Activated CD4-positive, alpha-beta memory T cell treated with anti-CD3 and anti-CD28 coated beads, Interleukin-2, amount 10 ng/mL, durations not matched to agents 7 days and 5 days (primary cell): ENCODE results near the gene VRK2. TPM values are rescaled to one million over a fixed set of nuclear protein-coding genes. Genes with fewer than 3 reads are reported as not detected.

ENCODE experiments used
- CTCF ChIA-PET: fragments of 350-600 bp; sonication (Branson Sonifier 250); formaldehyde crosslinking; loops from one replicate; lab custom pipeline; 2021; ENCODE audit warnings: antibody characterized with exemption, inconsistent platforms; lab: Charles Lee
- POLR2A ChIA-PET: fragments of 350-600 bp; sonication (Branson Sonifier 250); formaldehyde crosslinking; loops from one replicate; lab custom pipeline; 2021; ENCODE audit warnings: antibody characterized with exemption; lab: Charles Lee
- DNase-seq: peaks from one replicate; pipeline ENCODE4 v3.0.0-alpha.2; 2020
- H3K27ac Mint-ChIP-seq: one replicate; pipeline ENCODE4 v1.8.0; 2021; ENCODE audit warnings: mild to moderate bottlenecking, mixed read lengths
- H3K27me3 Mint-ChIP-seq: one replicate; pipeline ENCODE4 v1.8.0; 2021; ENCODE audit warnings: mixed read lengths
- H3K36me3 Mint-ChIP-seq: one replicate; pipeline ENCODE4 v1.8.0; 2021; ENCODE audit warnings: low read depth, mixed read lengths
- H3K4me1 Mint-ChIP-seq: one replicate; pipeline ENCODE4 v1.8.0; 2021; ENCODE audit warnings: mixed read lengths
- H3K4me3 Mint-ChIP-seq: one replicate; pipeline ENCODE4 v1.8.0; 2021; ENCODE audit warnings: mild to moderate bottlenecking, mixed read lengths
- H3K9me3 Mint-ChIP-seq: one replicate; pipeline ENCODE4 v1.8.0; 2021; ENCODE audit warnings: mixed read lengths
- total RNA-seq, 2 experiments: library from RNA; stranded (reverse); gene quantifications; one replicate each; pipeline ENCODE4 v1.2.3, GENCODE V29; 2021

The VRK2 gene
- 10 to 100 TPM; 24.5 to 26.6 TPM for total RNA-seq

DNA sequence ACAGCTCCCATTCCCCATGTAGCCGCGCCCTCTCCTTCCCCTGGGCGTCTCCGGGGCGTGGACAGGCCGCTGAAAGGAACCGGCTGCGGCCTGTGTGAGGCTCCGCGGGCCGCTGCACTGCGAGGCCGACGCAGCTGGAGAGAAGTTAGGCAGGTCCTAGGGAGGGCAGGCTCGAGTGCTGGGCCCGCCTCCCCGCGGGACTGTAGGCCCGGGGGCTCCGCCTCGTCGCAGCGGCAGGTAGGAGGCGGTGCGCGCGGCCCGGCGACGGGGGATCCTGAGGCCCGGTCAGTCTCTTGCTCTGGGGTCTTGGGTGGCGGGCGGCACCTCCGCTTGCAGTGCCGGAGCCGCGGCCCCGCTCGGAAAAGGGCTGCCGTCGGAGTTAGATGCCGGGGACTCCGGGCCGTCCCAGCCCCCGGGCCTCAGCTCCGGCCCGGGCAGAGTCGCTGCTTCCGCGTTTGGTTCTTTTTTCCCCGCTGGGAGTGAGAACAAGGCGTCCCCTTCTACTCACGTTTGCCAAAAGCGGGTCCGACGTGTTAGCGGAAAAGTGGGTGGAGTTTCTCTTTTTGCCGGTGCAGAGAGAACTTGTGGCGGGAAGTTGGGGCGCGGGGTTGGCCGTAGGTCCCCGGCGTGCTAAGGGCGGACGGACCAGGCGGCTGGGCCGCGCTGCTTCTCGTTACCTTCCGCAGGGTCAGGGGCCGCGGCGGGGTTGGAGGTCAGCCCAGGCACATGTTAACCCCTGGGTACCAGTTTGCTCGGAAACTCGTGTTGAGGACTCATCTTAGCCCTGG lies at the start of gene VRK2:
VRK2 (plus strand) TSS at position 222 of the 788 bp plus-strand sequence. CDS start 2,026 bp downstream, outside the sequence.
- H3K4me3 Mint-ChIP-seq = peak within 1 kb of the TSS; percentile 89
- peak; percentile 89 for DNase-seq
- H3K9me3 Mint-ChIP-seq = no peaks in the 10 kb centered on the region
- ChIA-PET POLR2A (interaction anchor here (0.8 to 2.6 kb wide), 18 partner anchors 8 to 409 kb away, joined by 3 to 13 read pairs (median 5); partner anchors contain the start of gene FANCL), CTCF (interaction anchor here (0.7 to 1.2 kb wide), 5 partner anchors 8 to 138 kb away, joined by 3 to 4 read pairs (median 3); no protein-coding TSS in a partner anchor)
- peaks cover 26% of the 10 kb centered on the region for H3K36me3 Mint-ChIP-seq
- H3K27me3 Mint-ChIP-seq = no peaks in the 10 kb centered on the region
- peak within 1 kb of the TSS; percentile 97 for H3K27ac Mint-ChIP-seq
- peaks cover 40% of the 10 kb centered on the region for H3K4me1 Mint-ChIP-seq

DNA sequence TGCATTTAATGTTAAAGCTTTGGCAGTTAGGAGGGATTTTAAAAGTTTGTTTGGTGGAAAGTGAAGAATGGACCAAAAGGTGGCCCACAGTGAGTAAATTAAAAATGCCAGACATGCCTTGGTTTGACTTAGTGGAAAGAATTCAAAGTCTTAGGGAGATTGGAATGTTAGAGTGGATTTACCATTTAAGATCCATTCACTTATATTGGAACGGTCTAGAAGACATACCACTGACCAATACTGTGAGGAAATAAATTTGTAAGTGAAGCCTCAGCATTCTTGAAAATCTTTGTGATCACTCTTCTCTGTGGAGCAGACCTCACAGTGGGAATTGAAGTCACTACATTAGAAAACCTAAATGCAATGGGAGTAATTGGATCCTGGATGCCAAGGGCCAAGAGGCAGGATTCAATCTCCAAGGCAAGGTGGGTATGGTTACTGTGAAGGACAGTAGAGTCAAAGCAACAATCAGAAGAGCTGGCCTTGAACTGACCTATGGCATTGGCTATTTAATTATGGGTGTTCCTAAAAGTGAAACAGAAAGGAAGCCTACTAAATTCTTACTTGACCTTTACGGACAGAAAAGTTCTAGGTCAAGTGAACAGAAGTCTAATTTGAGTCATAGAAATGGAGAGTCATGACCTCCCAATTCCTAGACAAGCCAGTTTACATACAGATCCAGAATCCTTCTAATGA lies 40.2 kb upstream of the VRK2 start:
- H3K4me1 Mint-ChIP-seq = peaks cover 2% of the 10 kb centered on the region

DNA sequence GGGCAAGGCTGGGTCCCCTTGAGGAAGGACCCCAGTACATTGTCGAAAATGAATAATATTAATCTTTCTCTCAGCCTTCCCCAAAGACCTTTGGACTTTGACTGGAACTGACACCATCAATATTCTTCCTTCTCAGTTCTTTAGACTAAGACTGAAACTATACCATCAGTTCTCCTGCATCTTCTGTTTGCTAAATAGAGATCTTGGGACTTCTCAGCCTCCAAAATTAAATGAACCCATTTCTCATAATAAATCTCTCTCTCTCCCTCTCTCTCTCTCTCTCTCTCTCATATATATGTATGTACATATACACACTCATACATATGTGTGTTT lies 39.7 kb upstream of the VRK2 start:
- ChIA-PET POLR2A (no interaction called here), CTCF (no interaction called here)
- Mint-ChIP-seq H3K4me3 (no peak overlapping the region), H3K27ac (no peak overlapping the region), H3K36me3 (no peaks in the 10 kb centered on the region), H3K27me3 (no peaks in the 10 kb centered on the region), H3K9me3 (no peaks in the 10 kb centered on the region), H3K4me1 (peaks cover 2% of the 10 kb centered on the region)
- DNase-seq = no peak

More for the DNA sequence above, 40.2 kb upstream of the VRK2 start:
- POLR2A ChIA-PET = no interaction called here
- Mint-ChIP-seq H3K27me3 (no peaks in the 10 kb centered on the region), H3K36me3 (no peaks in the 10 kb centered on the region), H3K27ac (no peak overlapping the region), H3K4me3 (no peak overlapping the region), H3K9me3 (no peaks in the 10 kb centered on the region)
- DNase-seq = no peak
- CTCF ChIA-PET = no interaction called here

DNA sequence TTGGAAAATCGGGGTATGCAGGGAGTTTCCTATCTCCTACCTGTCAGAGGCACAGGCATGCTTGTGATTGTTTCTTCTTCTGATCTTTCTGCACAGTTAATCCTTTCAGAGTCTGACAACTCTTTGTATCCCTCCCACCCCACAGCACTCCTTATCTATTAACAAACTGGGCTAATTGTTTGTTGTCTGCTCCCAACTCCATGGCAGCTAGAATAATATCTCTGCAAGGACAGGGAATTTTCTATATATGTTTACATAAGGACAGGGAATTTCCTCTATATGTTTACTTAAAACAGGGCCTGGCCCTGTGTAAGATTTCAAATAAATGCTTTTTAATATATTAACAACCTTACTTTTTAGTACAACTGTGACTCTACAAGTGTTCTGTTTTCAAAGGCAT lies 36.0 kb upstream of the VRK2 start:
- Mint-ChIP-seq H3K4me1 (peaks cover 2% of the 10 kb centered on the region), H3K9me3 (peaks cover 3% of the 10 kb centered on the region), H3K27me3 (no peaks in the 10 kb centered on the region), H3K4me3 (no peak overlapping the region), H3K27ac (no peak overlapping the region), H3K36me3 (no peaks in the 10 kb centered on the region)
- CTCF ChIA-PET = no interaction called here
- POLR2A ChIA-PET = no interaction called here
- DNase-seq = no peak

DNA sequence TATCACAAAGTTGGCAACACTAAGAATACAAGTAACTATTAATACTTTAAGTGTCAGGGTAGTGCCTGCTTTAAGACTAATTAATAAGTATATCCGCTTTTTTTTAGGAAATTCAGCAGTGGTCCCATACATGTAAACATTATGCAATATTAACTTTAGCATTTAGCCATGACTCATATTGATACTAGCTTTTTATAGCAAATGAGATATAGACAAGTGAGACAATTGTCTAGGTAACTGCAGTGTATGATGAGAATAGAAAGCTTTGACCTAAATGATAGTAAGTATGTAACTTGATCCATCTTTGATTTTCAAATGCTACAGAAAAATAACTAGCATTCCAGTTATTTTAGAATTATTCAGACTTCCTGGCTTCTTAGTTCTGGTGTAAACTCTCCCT lies 27.4 kb upstream of the VRK2 start:
- DNase-seq = no peak
- Mint-ChIP-seq H3K27ac (no peak overlapping the region), H3K27me3 (no peaks in the 10 kb centered on the region), H3K4me1 (peaks cover 9% of the 10 kb centered on the region), H3K36me3 (peaks cover 2% of the 10 kb centered on the region), H3K9me3 (no peaks in the 10 kb centered on the region), H3K4me3 (no peak overlapping the region)
- CTCF ChIA-PET = no interaction called here
- POLR2A ChIA-PET = interaction anchor here (1.2 kb wide), 1 partner anchor 27 kb away, joined by 4 read pairs; the partner anchor contains the start of gene VRK2

DNA sequence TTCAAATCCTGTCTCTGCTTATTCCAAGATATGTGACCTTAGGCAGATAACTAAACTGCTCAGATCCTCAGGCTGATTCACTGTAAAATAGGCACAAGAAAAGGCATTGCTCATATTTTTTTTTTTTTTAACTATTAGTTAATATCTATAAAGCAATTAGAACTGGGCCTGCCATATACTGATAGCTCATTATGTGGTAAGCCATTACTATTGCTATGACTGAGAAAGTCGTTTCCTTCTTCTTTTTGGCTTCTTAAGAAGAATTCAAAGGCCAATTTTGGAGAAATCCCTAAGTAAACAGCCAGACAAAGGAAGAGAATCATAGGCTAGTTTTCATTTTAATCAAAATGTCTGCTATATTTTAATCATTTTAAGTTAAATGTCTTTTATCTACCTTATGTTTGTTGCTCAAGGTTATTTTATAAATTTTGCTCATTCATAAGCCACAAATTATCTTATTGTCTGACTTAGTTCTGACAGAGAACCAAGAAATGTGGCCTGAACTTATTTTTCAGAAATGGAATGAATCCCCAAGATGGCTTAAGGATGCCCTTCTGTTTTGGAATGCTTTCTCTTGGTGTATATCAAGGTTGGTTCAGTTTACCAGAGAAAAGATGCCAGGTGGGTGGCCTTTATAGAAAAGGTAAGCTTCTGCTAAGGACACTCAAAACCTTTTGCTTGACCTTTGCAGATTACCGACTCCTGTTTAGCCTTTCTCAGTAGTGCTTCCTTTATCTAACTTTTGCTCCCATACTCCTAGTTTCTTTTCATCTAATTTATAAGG lies 21.3 kb upstream of the VRK2 start:
- Mint-ChIP-seq H3K4me1 (peaks cover 9% of the 10 kb centered on the region), H3K27me3 (no peaks in the 10 kb centered on the region), H3K4me3 (no peak overlapping the region), H3K9me3 (no peaks in the 10 kb centered on the region), H3K27ac (no peak overlapping the region), H3K36me3 (no peaks in the 10 kb centered on the region)
- CTCF ChIA-PET = no interaction called here
- POLR2A ChIA-PET = interaction anchor here (2.1 kb wide), 1 partner anchor 21 kb away, joined by 12 read pairs; the partner anchor contains the start of gene VRK2
- no peak for DNase-seq

DNA sequence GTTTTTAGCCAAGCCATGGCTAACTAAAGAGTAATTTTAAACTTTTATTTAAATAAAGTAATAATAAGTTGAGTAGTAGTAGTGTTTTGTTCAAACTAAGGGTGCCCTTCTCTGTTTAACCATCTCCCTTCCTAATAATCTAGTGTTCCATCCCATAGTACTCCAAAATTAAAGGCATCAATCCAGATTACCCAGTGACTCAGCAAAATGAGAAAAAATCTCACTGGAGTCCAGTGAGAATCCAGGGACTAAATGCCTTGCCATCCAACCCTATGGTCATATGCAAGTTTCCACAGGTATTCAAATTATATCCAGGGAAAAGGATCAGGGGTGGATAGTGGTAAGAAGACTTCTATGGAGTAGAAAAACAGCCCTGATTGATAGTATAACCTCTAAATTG lies 19.6 kb upstream of the VRK2 start:
- H3K36me3 Mint-ChIP-seq = no peaks in the 10 kb centered on the region
- H3K4me3 Mint-ChIP-seq = no peak overlapping the region

DNA sequence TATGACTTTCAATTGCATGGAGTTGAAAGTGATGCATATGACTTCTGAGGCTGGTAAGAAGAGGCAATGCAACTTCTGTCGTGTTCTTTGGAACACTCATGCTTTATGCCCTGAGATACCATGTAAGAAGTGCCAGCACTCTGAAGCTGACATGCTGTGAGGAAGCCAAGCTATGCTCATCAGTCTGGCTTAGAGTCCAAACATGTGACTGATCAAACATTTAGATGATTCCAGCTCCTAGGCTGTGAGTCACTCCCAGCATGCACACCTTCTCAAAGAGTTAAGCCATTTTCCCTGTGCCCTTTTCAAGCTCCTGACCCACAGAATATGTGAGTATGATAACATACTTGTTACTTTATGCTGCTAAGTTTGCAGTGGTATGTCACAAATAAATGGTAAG lies 15.8 kb upstream of the VRK2 start:
- Mint-ChIP-seq H3K27ac (no peak overlapping the region), H3K4me3 (no peak overlapping the region), H3K27me3 (no peaks in the 10 kb centered on the region), H3K36me3 (no peaks in the 10 kb centered on the region), H3K4me1 (no peaks in the 10 kb centered on the region), H3K9me3 (no peaks in the 10 kb centered on the region)
- ChIA-PET POLR2A (no interaction called here), CTCF (no interaction called here)
- no peak for DNase-seq

More for the DNA sequence above, 19.6 kb upstream of the VRK2 start:
- Mint-ChIP-seq H3K27me3 (no peaks in the 10 kb centered on the region), H3K4me1 (peaks cover 9% of the 10 kb centered on the region), H3K9me3 (no peaks in the 10 kb centered on the region), H3K27ac (no peak overlapping the region)
- ChIA-PET POLR2A (no interaction called here), CTCF (no interaction called here)
- DNase-seq = no peak

DNA sequence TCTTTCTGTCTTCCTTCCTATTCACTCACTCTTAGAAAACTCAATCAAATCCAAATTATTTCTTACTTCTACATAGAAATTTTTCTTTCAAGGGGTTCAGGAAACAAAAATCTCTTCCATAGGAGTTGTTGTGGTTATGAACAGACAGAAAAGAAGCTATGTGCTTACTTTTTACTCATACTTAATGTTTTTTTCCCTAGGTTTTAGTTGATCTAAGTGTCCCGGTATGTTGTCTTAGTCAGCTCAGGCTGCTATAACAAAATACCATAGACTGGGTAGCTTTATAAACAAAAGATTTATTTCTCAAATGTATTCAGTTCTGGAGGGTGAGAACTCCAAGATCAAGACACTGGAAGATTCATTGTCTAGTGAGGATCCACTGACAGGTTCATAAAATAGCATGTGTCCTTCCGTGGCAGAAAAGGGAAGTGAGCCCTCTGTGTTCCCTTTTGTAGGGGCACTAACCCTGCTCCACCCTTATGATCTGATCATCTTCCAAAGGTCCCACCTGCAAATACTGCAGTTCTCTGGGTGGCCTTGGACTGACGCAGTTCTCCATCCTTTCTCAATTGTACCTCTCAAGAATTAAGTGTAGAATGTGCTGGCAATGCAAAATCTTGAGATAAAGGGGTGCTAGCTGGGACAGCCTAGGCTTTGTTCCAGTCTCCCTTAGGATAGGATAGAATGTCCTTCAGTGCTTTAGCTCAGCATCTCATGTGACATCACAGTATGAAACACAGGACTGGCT lies 14.4 kb upstream of the VRK2 start:
- no peak overlapping the region for H3K27ac Mint-ChIP-seq
- CTCF ChIA-PET = no interaction called here
- no peaks in the 10 kb centered on the region for H3K9me3 Mint-ChIP-seq
- H3K36me3 Mint-ChIP-seq = no peaks in the 10 kb centered on the region
- no peaks in the 10 kb centered on the region for H3K27me3 Mint-ChIP-seq
- no peak for DNase-seq
- no peaks in the 10 kb centered on the region for H3K4me1 Mint-ChIP-seq
- POLR2A ChIA-PET = interaction anchor here (1.1 kb wide), 1 partner anchor 14 kb away, joined by 3 read pairs; no protein-coding TSS in a partner anchor
- no peak overlapping the region for H3K4me3 Mint-ChIP-seq

DNA sequence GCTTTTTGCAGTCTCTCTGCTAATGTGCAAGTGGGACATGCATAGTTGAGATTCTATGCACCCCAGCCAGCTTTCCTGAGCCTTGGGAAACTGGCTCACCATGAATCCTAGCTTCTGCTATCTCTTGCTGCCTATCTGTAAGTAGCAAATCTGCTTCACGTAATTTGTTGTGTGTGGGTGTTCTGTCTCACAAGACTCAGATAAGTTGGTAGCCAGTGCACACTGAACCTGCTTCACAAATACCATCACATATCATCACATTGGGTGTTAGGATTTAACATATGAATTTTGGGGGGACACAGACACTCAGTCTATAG lies 13.9 kb upstream of the VRK2 start:
- Mint-ChIP-seq H3K9me3 (no peaks in the 10 kb centered on the region), H3K36me3 (no peaks in the 10 kb centered on the region), H3K27me3 (no peaks in the 10 kb centered on the region), H3K27ac (no peak overlapping the region), H3K4me3 (no peak overlapping the region), H3K4me1 (no peaks in the 10 kb centered on the region)
- no peak for DNase-seq
- CTCF ChIA-PET = no interaction called here
- POLR2A ChIA-PET = interaction anchor here (1.9 kb wide), 1 partner anchor 14 kb away, joined by 6 read pairs; the partner anchor contains the start of gene VRK2

DNA sequence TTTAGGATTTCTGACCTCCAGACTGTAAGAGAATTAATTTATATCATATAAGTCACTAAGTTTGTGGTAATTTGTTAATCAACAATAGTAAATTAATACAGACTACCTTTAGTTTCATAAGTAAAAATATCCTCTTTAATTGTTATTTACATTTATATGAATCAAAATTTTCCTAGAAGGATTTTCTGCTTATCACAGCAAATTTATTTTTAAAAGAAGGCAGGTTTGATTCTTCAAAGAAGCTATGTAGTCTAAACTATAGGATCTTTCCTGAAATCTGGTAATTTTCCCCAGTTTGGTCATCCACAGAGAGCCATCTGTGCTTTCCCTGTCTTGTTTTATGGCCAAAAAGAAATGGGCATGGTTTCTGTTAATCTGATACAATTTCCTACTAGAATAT lies 13.1 kb upstream of the VRK2 start:
- no peaks in the 10 kb centered on the region for H3K36me3 Mint-ChIP-seq
- H3K4me3 Mint-ChIP-seq = no peak overlapping the region
- CTCF ChIA-PET = no interaction called here
- H3K27me3 Mint-ChIP-seq = no peaks in the 10 kb centered on the region
- H3K4me1 Mint-ChIP-seq = no peaks in the 10 kb centered on the region
- no peak overlapping the region for H3K27ac Mint-ChIP-seq
- no peak for DNase-seq
- H3K9me3 Mint-ChIP-seq = peaks cover 2% of the 10 kb centered on the region
- POLR2A ChIA-PET = interaction anchor here (1.9 kb wide), 1 partner anchor 13 kb away, joined by 6 read pairs; the partner anchor contains the start of gene VRK2

DNA sequence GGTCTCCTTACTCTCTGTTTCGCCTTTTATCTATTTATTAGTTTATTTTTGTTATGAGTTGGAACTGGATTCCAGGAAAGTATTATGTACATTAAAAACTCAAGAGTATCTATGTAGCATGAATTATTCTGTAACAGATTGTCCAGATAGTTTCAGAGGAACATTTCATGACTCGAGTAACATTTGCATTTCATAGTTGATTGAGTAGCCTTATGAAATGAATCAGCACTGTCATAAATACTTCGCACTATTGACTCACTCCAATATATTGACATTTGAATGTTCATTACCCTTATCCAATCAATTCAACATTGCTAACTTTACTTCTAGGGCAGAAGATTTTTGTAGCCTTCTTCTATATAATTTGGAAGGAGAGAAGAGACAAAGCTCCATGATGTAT lies 11.3 kb upstream of the VRK2 start:
- peaks cover 4% of the 10 kb centered on the region for H3K36me3 Mint-ChIP-seq
- no peak overlapping the region for H3K27ac Mint-ChIP-seq
- no peak overlapping the region for H3K4me3 Mint-ChIP-seq
- H3K9me3 Mint-ChIP-seq = peaks cover 2% of the 10 kb centered on the region
- POLR2A ChIA-PET = no interaction called here
- H3K27me3 Mint-ChIP-seq = no peaks in the 10 kb centered on the region
- DNase-seq = no peak
- peaks cover 5% of the 10 kb centered on the region for H3K4me1 Mint-ChIP-seq
- CTCF ChIA-PET = no interaction called here
